HG03039 (cell line): Measurements from ENCODE around the gene FRYL.

Experiments used
- ATAC-seq: cut with Tn5 transposase; IDR thresholded peaks from one replicate; pipeline ENCODE4 v1.9.1; 2021; ENCODE audit warnings: mild to moderate bottlenecking, moderate library complexity; ENCODE audit not compliant: unreplicated experiment

Gene FRYL

DNA sequence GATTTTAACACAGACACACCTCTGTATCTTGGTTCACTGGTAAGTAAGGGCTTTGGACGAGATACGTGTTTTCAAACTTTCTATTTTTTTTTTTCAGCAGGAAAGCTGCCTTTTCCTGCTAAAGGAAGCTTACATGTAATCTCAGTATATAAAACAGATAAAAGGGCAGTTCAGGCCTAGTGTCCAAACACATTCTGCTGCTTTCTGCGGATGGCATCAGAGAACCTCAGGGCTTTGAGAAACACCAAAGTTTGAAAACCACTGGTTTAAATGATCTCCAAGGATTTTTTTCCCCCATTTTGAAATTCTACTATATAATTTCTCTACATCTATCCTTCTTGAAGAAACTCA lies 214.1 kb downstream of the FRYL start:
- no peak for ATAC-seq

GRCh38 chr4:48565362-48566033 lies 214.6 kb downstream of the FRYL start:
- ATAC-seq: no peak

GRCh38 chr4:48564151-48564550 lies 215.9 kb downstream of the FRYL start:
- ATAC-seq: no peak

DNA sequence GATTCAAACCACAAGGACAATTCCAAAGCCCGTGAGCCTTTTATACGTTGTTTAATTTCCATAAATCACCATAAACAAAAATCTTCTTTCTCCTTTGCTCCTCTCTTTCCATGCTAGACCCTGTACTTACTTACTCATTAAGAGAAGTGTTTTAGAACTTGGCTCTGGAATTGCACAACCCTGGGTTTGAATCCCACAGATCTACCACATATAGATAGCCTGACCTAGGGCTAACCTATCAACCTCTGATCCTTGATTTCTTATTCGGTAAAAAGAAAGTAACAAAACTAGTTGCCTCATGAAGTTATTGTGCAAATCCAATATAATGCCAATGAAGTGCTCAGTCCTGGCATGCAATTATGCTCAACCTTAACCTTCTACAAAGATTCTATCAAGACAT lies 221.3 kb downstream of the FRYL start:
- ATAC-seq: no peak

GRCh38 chr4:48558026-48558425 lies 222.1 kb downstream of the FRYL start:
- no peak for ATAC-seq

DNA sequence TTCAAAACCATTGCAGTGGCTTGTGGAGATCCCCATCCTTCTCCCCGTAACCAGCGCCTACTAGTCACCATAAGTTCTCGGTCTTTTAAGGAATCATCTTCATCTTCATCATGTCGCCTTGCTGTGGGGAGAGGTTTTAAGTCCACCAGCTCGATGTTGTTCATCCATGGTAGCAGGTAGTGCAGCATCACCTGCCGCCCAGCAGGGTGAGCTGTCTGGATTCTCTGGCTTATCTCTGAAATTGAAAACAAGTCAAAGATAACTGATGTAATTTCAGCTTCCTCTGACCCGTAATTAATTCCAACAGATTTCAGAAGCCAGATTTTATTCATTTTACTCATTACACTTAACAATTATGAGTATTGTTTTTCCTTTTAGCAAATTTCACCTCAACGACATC lies 222.6 kb downstream of the FRYL start:
- no peak for ATAC-seq

DNA sequence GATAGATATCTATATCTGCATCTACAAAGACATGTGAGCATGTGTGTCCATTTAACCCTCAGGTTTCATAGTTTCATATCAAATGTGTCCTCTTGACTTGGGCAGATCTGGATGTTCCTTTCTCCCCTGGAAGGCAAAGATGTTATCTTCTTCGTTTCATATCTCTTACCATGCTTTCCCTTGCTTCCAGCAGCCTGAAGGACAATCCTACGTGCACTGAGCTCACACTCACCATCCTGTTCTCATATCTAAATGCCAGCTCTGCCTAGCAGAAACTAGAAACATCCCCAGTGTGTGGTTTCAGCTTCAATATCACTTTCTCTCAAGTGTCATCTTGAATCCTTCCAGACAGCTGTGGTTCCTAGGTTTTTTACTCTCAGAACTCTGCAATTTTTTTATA lies 223.8 kb downstream of the FRYL start:
- ATAC-seq: no peak

DNA sequence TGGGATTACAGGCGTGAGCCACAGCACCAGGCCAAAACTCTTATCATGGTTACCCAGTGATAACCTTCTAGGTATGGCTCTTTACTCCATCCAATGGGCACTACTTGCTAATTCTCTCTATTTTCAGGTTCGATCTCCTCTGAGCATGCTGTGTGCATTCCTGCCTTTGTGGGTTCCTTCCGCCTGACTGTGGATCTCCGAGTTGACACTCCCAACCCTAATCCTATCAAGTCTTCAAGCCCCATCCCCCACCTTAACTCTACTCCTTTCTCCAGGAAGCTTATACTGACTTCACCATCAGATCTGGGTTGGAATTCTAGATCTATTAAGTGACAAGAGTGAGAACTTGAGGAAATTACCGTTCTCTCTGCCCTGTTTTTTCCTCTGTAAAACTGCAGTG lies 225.5 kb downstream of the FRYL start:
- no peak for ATAC-seq

GRCh38 chr4:48553720-48554119 lies 226.4 kb downstream of the FRYL start:
- no peak for ATAC-seq

GRCh38 chr4:48546336-48546735 lies 233.7 kb downstream of the FRYL start:
- no peak for ATAC-seq

GRCh38 chr4:48543796-48544195 lies 236.3 kb downstream of the FRYL start:
- no peak for ATAC-seq

DNA sequence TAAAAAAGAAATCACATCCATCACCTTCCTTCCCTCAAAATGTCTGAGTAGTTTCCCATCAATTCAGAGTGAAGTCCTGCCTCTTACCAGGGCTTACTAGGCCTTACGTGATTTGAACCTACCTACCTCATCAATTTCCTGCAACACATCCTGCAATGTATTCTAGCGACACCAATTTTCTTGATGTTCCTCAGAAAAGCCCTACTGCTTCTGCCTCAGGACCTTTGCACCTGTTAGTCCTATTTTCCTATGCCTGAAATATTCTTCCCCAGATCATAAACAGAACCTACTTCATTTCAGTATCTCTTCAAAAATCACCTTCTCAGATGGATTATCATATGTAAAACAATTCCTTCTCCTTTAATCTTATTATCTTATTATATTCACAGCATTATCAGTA lies 237.2 kb downstream of the FRYL start:
- no peak for ATAC-seq

GRCh38 chr4:48539597-48539996 lies 240.5 kb downstream of the FRYL start:
- no peak for ATAC-seq

DNA sequence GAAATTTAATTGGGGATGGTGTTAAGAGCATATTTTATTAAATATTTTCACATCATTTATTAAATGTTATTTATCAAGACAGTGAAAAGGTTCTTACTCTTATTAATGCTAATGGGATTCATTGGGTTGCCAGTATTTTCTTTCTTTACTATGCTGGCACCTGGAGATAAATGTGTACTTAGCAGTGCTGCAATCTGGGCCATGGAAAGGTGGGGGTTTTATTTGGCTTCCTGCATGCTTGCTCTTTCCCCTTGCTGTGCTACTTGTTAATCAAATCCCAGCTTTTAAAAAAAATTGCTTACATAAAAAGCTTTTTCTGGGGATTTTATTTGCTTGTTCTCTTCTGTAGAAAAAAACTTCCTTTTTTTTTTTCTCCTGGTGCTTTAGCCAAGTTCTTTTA lies 241.7 kb downstream of the FRYL start:
- no peak for ATAC-seq

DNA sequence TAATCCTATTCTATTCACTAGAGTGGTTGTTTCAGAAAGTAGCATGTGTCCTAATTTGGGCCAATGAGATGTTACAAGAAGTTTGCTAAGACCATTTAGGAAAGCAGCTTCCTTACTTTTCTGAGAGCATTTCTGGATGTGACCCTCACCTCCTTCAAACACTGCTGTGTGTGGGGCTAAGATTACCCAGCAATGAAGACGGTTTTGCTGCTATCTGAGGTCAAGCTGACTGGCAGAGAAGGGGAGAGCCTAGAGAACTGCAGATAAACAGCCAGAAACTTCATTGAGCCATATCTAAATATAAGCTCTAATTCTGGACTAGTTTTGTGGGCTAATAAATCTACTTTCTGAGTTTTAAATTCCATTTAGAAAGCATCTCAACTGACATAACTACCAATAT lies 253.7 kb downstream of the FRYL start:
- no peak for ATAC-seq

DNA sequence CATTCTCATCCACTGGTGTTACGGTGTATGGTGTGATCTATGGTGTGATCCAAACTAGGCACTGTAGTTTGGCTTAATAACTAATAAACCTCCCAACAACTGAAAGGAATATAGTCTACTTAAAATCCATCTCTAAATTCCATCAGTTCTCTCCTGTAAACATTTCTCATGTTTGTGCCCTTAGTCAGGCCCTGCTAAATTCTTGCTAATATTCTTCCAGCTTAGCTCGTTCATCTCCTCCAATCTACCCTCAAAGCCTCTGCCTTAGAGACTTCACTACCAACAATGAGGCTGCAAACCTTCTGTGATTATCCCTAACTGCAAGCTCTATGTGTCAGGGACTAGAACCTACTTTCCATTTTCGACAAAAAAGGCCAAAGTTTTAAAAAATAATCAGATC lies 261.9 kb downstream of the FRYL start:
- ATAC-seq: no peak

GRCh38 chr4:48509543-48509942 lies 270.5 kb downstream of the FRYL start:
- no peak for ATAC-seq

- no peak for ATAC-seq
Measured at GRCh38 chr4:48506716-48507115, 273.4 kb downstream of the FRYL start.

GRCh38 chr4:48504352-48504751 lies 275.7 kb downstream of the FRYL start:
- no peak for ATAC-seq

DNA sequence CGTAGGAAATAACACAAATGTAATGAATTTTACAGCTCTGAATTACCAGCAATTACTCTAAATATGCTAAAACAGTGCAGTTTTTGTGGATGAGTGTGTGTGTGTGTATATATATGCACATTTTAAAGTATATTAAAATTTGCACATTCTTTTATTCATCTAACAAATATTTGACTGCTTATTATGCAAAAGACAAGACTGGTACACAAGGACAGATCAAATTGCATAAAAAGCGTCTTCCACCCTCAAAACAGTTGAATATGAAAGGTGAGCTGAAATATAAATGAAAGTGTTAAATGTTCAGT lies 276.1 kb downstream of the FRYL start:
- no peak for ATAC-seq

DNA sequence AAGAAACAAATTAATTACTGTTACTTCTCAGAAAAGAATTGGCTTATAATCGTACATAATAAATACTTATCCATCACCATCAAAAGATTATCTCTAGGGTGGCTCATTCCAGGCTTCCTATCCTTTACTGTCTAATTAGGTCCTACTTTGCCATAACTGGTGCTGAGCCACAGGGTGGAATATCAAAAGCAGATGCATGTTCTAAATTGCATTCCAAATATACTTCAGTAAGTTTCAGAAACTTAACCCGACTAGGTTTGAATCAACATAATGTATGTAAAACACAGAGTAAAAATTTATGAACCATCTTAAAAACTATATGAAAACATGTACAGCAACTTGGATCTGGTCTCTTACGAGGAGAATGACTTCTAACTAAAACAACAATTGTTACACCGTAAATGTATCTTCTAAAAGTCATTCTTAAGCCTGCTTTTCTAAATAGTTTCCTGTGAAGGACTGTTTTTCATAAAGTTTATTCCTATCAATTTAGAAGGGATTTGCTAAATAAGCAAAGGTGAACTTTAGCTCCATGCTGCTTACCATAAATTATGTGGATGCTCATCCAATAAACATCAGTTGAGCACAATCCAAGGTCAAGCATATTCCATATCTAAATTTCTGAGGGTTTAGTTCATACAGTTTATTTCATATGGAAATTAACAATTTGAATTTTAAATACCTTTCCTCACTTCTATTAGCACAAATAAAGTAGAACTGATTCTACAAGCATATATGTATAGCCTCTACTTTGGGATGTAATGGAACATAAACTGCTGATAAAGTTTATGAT lies 276.6 kb downstream of the FRYL start:
- ATAC-seq: no peak

DNA sequence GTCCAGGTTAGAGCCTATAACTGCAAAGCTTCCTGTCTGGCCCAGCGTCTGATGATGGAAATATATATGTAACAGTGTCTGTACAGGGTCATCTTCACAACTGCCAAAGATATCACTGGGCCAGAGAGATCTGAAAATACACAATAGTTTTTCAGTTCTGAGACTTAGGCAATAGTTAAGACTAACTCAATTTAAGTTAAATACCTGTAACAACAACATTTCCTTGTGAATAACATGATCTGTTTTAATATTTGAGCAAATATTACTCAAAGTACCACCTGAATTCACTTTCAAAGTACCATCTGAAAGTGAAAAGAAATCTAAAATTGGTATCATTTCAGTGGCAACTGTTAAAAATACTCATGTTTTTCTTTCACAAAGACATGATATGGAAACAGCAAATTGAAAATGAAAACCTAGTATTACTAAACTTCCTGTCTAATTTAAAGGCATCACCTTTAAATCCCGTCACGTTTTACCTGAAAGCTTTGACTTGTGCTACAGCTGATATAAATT lies 280.5 kb downstream of the FRYL start:
- ATAC-seq: peak; percentile 59

DNA sequence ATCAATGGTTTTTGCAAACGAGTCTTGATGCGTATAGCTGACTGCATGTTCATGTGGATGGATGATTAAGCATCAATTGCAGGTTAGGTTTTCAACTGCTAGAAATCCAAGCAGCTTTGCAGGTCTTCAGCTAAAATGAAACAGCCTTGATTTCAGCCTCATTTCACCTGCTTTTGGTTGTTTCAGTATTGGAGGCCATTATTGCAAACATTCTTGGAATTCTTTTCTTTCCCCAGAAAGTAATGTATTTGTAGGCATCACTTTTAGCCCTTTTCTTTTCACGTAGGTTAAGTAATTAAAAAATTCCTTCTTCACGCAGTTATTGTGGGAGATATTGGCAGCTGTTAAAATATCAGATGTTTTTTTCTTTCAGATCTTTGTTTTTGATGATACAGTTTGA lies 281.2 kb downstream of the FRYL start:
- no peak for ATAC-seq
